Muscle of back (tissue), 11 donors: Measurements from ENCODE around the gene PROM1. TPM values are rescaled to one million over a fixed set of nuclear protein-coding genes. Genes with fewer than 3 reads are reported as not detected.

Experiments
- DNase-seq, 3 donors: peaks; one replicate each; pipeline versions ENCODE4 v3.0.0 to v3.0.0-alpha.2; 2013
- polyA plus RNA-seq, 10 donors: library from polyadenylated mRNA; unstranded; fragments of 120-200 nt; gene quantifications; one replicate each; pipeline ENCODE4 v1.2.1, GENCODE V29; 2013; ENCODE audit not compliant: insufficient read length in 10 of 10

The PROM1 gene
- polyA plus RNA-seq, 10 donors: 28.7 to 64.3 (median 43.5) TPM

DNA sequence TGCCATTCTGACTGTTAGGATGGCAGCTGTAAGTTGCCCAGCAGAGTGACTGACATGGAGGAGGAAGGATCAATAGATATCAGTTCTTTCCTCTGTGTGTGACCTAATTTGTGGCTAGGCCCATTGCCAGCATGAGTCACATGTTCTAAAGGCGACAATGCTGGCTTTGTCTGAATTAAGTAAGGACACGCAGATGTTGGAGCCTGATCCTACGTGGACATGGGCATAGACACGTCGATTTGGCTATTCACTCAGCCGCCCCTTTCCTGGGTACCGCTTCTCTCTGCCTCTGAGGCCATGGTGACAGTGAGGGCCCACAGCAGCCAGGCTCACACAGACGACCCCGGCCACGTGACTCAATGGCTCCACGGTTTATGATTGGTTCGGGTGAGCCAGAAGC lies 16.3 kb downstream of the PROM1 start:
- no peak for DNase-seq

GRCh38 chr4:16066586-16067128 lies 17.2 kb downstream of the PROM1 start:
- no peak for DNase-seq

GRCh38 chr4:16065066-16065465 lies 18.8 kb downstream of the PROM1 start:
- DNase-seq: no peak

DNA sequence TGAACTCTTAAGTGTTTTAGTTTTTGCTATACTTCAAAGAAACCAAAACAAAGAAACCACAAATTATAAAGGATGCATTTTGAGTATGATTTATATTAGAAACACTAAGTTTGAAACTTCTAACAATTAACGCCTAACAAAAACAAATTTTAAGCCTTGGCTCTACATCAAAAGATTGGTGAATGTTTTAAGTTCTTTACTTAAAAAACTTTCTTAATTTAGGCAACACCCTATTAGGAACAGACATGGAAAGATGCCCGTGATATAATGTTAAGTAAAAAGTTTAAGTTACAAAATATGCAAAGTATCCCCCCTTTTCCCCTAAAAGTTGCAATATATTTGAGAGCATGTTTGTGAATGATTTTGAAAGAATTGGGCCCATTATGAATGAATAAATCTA lies 21.2 kb downstream of the PROM1 start:
- no peak for DNase-seq

DNA sequence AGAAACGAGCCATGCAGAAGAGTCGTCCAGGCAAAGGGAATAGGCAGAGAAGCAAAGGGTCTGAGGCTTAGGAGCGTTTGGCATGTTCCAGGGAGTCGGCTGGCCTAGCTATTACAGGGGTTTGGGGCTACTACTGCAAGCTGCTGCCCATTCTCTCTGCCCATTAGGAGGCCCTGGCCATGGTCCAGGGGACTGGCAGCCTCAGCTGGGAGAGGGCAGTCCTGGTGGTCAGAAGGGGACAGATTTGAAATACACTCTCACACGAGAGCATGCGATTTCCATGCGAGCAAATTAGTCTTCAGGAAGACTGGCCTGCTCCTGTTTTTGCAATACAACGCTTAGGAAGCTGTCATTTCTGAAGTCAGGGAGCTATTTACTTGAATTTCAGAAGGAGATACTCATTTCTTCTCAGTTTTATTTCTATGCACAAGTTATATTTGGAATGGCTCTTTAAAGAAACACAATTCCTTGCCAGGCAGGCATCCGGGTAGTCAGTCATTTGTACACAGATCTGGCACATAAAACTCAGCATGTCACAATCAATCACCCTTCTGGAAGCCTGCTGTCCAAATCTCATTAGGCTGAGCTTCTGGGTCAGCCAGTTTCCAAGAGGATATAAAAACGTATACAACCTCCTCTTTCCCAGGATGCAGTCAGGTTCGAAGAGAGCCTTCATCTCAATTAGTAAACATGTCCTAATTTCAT lies 27.0 kb downstream of the PROM1 start:
- peak in 2 of 3 donors; percentile 41 to 76 for DNase-seq

GRCh38 chr4:16055873-16056272 lies 27.9 kb downstream of the PROM1 start:
- DNase-seq: no peak

GRCh38 chr4:16055471-16055870 lies 28.4 kb downstream of the PROM1 start:
- no peak for DNase-seq

- DNase-seq: no peak
These were observed 30.9 kb downstream of the PROM1 start for GRCh38 chr4:16052939-16053338.

GRCh38 chr4:16051980-16052379 lies 31.8 kb downstream of the PROM1 start:
- no peak for DNase-seq

- DNase-seq: no peak
These were observed 32.7 kb downstream of the PROM1 start for GRCh38 chr4:16051132-16051531.

DNA sequence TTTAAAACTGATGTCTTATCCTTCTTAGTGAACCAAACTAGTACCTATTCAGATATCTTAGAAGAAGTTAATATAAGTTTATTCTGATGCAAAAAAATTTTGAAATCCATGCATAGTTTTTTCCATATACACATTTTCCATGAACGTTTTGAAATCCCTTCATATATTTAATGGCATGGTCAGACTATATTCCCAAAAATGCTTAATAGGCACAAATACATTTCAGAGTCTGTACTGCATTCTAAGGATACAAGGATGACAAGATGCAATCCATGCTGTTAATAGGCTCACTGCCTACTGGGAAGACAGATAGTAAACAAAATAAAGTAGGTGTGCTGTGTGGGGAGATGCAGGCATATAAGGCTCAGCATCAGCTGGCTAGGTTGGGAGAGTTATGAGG lies 33.2 kb downstream of the PROM1 start:
- no peak for DNase-seq

DNA sequence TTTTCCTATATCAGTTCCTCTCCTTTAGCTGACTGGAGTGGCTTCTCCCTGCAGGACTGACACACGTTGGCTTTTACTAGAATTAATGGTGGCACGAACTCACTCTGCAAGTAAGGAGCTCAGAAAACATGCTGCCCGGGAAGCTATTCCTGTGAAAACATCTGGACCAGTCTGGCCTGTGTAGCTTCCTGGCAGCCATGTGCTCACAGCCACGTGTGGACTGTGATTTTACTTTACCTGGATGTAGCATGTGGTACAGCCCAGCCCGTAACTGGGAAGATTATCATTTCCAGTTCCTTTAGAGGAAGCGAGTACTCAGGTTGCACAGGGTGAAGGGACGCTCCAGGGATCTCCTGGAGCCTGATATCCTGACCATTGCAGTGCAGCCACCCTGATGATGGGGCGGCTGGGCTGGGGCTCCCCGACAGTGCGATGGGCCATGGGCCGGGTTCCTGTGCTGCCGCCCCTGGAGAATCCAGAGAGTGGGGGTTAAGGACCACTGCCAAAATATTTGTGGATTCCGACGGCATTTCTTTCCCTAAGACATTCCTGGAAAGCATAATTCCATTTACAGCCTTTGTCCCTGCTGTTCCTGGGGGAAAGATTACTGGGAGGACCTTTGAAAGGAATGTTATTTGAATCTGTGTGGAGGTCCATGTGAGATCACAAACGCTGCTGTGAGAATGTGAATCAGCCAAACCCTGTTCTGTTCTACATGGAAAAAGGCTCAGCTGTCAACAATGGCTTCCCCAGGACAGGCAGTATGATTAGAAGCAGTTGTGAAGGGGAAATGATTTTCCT lies 35.0 kb downstream of the PROM1 start:
- peak in 1 of 3 donors; percentile 65 for DNase-seq

- no peak for DNase-seq
These were observed 38.1 kb downstream of the PROM1 start for GRCh38 chr4:16045687-16046086.

DNA sequence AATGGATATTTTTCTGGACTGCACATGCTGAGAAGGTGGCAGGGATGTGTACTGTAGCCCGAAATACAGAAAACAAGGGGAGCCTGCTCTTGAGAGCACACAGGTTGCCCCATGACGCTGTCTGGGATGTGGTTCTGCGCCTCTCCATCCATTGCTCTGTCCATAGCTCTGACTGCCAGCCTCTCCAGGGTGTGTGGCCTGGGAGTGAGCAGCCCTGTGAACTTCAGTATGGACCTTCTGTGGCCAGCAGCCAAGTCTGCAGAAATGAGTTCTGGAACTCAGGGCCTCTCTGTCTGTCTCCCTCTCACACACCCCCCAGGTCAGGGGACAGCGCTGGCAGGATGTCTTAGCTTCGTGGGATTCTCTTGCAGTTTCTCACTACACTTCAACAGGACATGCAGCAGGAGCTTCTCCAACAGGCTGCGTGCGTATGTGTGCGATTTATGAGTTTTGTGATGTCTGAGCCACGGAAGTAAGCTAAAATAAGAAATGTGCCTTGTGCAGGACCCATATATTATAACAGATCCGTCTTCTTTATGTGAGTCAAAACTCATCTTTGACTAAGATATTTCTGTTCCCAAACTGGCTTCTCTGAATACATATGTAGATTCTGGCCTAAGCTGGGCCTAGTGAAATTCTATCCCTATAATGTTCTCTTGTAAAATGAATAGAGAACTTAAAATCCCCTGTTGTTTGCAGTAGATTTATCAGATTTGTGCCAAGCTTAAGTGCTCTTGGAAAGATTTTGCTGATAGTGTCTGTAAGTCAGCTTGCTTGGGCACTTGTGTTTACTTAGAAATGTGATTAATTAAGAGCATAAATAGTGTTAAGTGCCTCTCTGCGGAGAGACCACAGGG lies 40.0 kb downstream of the PROM1 start:
- DNase-seq: peak in 1 of 3 donors; percentile 61

- DNase-seq: no peak
These were observed 44.7 kb downstream of the PROM1 start for GRCh38 chr4:16039139-16039538.

DNA sequence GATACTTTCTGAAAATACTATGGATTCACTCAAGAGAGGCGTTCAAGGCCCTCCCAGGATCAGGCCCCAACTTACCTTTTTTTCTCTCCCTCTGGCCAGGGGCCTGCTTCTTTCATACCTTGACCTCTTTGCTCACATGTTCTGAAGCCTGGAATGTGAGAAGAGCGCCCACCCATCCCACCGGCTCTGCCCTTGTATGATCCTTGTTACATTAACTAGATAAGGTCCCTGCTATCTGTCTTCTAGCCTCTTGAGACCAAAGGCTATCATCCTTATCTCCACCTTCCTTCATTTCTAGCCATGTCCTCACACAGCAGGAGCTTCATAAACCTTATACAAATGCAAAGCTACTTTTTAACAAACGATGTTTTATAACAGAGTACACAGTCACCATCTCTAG lies 45.9 kb downstream of the PROM1 start:
- no peak for DNase-seq

DNA sequence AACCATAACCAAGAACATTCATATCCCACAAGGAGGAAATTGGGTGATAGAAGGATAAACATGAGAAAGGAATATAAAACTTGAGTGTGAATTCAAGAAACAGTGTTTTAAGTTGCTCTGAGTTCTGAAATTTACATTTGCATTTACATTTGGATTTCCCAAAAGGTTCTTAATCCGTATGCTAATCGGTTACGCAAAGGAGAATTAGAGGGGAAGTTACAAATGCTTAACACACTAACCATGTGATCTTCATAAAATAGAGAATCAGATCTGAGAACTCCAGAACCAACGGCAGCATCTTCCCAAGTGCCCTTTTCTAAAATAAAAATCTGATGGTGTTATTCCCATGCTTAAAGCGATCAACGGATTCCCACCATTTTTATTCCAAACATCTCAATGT lies 48.0 kb downstream of the PROM1 start:
- DNase-seq: no peak

- no peak for DNase-seq
These were observed 49.6 kb downstream of the PROM1 start for GRCh38 chr4:16034010-16034748.

- DNase-seq: no peak
These were observed 51.4 kb downstream of the PROM1 start for GRCh38 chr4:16032396-16032770.

DNA sequence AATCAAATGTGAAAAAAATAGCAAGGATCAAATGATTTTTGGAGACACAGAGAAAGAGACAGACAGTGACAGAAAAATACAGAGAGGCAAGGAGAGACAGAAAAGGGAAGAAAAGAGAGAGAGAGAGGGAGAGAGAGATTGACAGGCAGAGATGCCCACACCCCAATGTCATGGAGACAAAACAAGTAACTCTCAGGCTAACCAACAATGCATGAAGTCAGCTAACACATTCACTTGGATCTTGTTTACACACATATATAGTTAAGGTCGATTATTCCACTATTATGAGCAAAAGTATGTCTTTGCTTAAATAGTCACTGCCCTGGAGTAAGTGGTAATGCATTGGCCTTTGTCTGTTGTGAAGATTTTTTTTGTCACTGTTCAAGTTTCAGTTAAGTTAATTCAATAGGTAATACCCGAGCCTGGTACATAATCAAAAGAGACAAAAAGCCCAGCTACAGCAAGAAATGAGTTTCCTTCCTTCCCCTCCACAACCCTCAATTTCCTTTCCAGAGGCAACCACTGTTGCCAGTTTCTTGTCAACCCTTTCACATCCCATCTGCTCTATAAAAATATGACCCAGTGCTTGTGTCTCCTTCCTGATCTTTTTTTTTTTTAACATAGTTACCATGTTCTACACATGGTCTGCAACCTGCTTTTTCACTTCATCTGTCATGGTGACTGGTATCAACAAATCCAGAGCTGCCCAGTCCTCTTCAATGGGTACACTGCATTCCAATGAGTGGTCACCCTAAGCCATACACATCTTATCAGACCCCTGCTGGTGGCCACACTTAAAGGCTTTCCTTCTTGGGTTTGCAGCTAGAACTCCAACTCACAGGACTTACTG lies 52.1 kb downstream of the PROM1 start:
- DNase-seq: no peak
